ENCODE measurements around the gene ZBTB46.
A peak's percentile ranks its signal among the peaks of the same experiment; 100 is the strongest.
"Not testable (repeated sequence)": the region's sequence is repeated elsewhere in the genome, so short reads cannot be mapped to it uniquely, and the experiment has no call there.

Gene ZBTB46

DNA sequence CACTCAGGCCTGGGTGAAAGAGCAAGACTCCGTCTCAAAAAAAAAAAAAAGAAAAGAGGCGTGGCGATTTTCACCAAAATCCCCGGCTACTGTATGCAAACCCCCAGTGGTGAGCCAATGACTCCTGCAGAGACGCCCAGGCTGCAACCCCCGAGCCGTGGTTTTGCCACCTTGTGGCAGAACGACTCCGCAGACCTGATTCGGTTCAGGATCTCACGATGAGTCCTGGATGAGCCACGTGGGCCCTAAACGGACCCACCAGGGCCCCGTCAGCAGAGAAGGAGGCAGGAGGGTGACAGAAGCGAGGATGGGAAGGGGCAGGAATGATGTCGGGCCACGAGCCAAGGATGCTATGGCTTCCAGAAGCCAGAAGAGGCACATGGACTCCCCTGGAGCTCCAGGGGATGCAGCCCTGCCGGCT, 49.0 kb downstream of the ZBTB46 start:
- ChIA-PET POLR2A (ENCODE audit: low non-redundant PET) (interaction anchor here (0.6 kb wide), 1 partner anchor 205 kb away, joined by 3 read pairs; no protein-coding TSS in a partner anchor), CTCF (no interaction called here)
- H3K27ac ChIP-seq: no peak overlapping the region
- TF ChIP-seq, protein P1, sequence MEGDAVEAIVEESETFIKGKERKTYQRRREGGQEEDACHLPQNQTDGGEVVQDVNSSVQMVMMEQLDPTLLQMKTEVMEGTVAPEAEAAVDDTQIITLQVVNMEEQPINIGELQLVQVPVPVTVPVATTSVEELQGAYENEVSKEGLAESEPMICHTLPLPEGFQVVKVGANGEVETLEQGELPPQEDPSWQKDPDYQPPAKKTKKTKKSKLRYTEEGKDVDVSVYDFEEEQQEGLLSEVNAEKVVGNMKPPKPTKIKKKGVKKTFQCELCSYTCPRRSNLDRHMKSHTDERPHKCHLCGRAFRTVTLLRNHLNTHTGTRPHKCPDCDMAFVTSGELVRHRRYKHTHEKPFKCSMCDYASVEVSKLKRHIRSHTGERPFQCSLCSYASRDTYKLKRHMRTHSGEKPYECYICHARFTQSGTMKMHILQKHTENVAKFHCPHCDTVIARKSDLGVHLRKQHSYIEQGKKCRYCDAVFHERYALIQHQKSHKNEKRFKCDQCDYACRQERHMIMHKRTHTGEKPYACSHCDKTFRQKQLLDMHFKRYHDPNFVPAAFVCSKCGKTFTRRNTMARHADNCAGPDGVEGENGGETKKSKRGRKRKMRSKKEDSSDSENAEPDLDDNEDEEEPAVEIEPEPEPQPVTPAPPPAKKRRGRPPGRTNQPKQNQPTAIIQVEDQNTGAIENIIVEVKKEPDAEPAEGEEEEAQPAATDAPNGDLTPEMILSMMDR (conservative IDR thresholded peaks at IDR 0.05; ENCODE audit: low read depth): no peak
- DNase-seq (ENCODE audit: low spot score): no peak

DNA sequence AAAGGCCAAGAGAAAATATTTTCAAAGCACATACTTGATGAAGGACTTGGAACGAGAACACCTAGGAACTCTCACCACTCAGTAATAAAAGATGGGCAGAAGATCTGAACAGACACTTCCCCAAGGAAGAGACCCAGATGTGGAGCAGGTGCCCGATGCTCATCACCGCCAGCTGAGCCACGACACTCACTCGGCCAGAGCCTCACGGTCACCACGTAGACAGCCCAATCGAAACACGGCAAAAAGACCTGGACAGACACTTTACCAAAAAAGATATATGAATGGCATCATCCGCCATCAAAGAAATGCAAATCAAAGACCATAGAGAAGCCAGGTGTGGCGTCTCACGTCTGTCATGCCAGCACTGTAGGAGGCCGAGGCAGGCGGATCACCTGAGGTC, 49.9 kb downstream of the ZBTB46 start:
- DNase-seq (ENCODE audit: low spot score): no peak
- CTCF ChIA-PET: no interaction called here
- POLR2A ChIA-PET (ENCODE audit: low non-redundant PET): interaction anchor here (0.6 kb wide), 1 partner anchor 205 kb away, joined by 3 read pairs; no protein-coding TSS in a partner anchor
- TF ChIP-seq, protein P1 (conservative IDR thresholded peaks at IDR 0.05; ENCODE audit: low read depth): no peak
- H3K27ac ChIP-seq: no peak overlapping the region

DNA sequence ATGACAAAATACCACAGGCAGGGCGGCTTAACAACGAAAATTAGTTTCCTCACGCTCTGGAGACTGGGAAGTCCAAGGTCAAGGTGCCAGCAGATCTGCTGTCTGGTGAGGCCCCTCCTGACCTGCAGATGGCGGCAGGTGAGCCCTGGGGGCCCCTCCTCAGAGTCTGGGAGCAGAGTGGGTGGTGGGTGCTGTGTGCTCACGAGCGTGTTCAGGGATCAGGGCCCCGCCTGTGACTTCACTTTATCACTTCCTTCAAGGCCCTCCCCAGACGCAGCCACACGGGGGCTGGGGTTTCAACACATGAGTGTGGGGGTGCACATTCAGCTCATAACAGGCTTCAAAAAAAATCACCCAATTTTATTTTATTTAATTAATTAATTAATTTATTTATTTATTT, 52.2 kb downstream of the ZBTB46 start:
- CTCF ChIA-PET: interaction anchor here (0.7 to 0.9 kb wide), 2 partner anchors 85 to 234 kb away, joined by 3 read pairs; no protein-coding TSS in a partner anchor
- TF ChIP-seq, protein P1 (conservative IDR thresholded peaks at IDR 0.05; ENCODE audit: low read depth): no peak
- POLR2A ChIA-PET (ENCODE audit: low non-redundant PET): no interaction called here

DNA sequence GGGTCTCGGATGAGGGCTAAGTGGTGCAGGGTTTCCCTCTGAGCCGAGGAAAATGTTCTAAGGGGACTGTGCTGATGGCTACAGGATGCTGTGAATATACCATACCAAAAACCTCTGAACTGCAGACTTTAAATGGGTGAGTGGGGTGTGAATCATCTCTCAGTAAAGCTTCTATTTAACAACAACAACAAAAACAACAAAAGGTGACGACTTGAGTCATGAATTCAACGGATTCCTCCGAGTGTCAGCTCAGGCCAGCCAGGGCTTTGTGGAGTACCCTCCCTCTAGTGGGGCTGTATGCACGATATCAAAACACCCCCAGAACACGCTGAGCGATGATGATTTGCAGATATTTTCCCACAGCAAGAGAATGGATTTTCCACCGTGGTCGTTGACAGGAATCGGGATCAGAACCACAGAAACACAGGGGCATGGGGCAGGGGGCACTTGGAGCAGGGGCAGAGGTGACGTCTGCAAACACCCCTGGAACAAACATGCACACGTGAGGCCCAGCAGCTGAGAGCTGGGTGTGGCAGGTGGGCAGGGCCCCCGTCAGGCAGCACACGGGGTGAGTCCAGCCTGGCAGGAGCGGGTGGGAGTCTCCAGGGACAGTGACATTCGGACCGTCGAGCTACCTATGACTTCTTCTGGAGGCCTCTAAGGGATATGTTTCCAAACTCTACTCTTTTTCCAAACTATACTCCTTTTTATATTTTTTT, 52.9 kb downstream of the ZBTB46 start:
- POLR2A ChIA-PET (ENCODE audit: low non-redundant PET): interaction anchor here (0.6 to 0.9 kb wide), 2 partner anchors 43 to 87 kb away, joined by 3 to 7 read pairs; partner anchors contain the start of gene TPD52L2

More for the DNA sequence above, 52.2 kb downstream of the ZBTB46 start:
- no peak for DNase-seq (ENCODE audit: low spot score)
- no peak overlapping the region for H3K27ac ChIP-seq

DNA sequence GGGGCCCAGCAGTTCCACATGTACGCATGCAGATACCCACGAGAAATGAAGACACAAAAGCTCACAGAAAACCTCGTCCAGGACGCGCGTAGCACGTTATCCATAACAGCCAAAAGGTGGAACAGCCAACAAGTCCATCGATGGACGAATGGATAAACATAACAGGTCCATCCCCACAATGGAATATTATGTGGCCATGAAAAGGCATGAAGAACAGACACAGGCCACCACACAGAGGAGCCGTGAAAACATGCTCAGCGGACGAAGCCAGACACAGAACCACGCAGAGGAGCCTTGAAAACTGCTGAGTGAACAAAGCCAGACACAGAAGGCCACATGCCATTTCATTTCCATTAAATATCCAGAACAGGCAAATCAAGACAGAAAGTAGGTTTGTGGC, 53.5 kb downstream of the ZBTB46 start:
- ChIA-PET POLR2A (ENCODE audit: low non-redundant PET) (interaction anchor here (0.6 to 0.9 kb wide), 2 partner anchors 43 to 88 kb away, joined by 3 to 7 read pairs; partner anchors contain the start of gene TPD52L2), CTCF (interaction anchor here (0.7 to 1.1 kb wide), 2 partner anchors 8 to 40 kb away, joined by 3 to 4 read pairs; no protein-coding TSS in a partner anchor)
- H3K27ac ChIP-seq: no peak overlapping the region
- no peak for DNase-seq (ENCODE audit: low spot score)
- TF ChIP-seq, protein P1 (conservative IDR thresholded peaks at IDR 0.05; ENCODE audit: low read depth): no peak

More for the DNA sequence above, 52.9 kb downstream of the ZBTB46 start:
- DNase-seq (ENCODE audit: low spot score): peak; percentile 59
- no peak overlapping the region for H3K27ac ChIP-seq
- CTCF ChIA-PET: interaction anchor here (0.7 to 1.1 kb wide), 5 partner anchors 8 to 100 kb away, joined by 3 to 4 read pairs (median 3); no protein-coding TSS in a partner anchor
- TF ChIP-seq, protein P1 (conservative IDR thresholded peaks at IDR 0.05; ENCODE audit: low read depth): no peak

DNA sequence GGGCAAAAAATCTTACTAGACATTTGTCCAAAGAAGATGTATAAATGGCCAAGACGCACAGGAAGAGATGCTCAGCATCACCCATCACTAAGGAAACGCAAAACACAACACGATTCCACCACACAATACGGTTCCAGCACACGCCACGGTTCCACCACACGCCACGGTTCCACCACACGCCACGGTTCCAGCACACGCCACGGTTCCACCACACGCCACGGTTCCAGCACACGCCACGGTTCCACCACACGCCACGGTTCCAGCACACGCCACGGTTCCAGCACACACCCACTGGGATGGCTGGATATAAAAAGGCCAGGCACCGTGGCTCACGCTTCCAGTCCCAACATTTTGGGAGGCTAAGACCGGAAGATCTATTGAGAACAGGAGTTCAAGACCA, 54.2 kb downstream of the ZBTB46 start:
- H3K27ac ChIP-seq; DNase-seq (ENCODE audit: low spot score); POLR2A ChIA-PET (ENCODE audit: low non-redundant PET): not testable (repeated sequence)
- CTCF ChIA-PET: interaction anchor here (0.6 to 1.7 kb wide), 3 partner anchors 9 to 335 kb away, joined by 3 to 12 read pairs (median 4); no protein-coding TSS in a partner anchor

Measured in RWPE1 (cell line).